Ishikawa (cell line): ENCODE results near the gene CD3E.

ENCODE experiments used
- EGR1 ChIP-seq: IDR thresholded peaks from 2 replicates; pipeline ENCODE4 v1.6.1; 2012
- EP300 ChIP-seq: IDR thresholded peaks from 2 replicates; pipeline ENCODE4 v1.6.1; 2012; ENCODE audit warnings: borderline replicate concordance
- RAD21 ChIP-seq: IDR thresholded peaks from 2 replicates; pipeline ENCODE4 v1.6.1; 2012; ENCODE audit warnings: low read depth
- TAF1 ChIP-seq: IDR thresholded peaks from 2 replicates; pipeline ENCODE4 v1.6.1; 2012; ENCODE audit warnings: low read depth, mild to moderate bottlenecking
- TCF12 ChIP-seq: IDR thresholded peaks from 2 replicates; pipeline ENCODE4 v1.6.1; 2012; ENCODE audit warnings: low read depth
- TEAD4 ChIP-seq: IDR thresholded peaks from 2 replicates; pipeline ENCODE4 v1.6.1; 2012
- TF ChIP-seq, protein P1 (sequence below): IDR thresholded peaks from 2 replicates; pipeline ENCODE4 v1.6.1; 2012; ENCODE audit warnings: low read depth, mild to moderate bottlenecking

DNA sequence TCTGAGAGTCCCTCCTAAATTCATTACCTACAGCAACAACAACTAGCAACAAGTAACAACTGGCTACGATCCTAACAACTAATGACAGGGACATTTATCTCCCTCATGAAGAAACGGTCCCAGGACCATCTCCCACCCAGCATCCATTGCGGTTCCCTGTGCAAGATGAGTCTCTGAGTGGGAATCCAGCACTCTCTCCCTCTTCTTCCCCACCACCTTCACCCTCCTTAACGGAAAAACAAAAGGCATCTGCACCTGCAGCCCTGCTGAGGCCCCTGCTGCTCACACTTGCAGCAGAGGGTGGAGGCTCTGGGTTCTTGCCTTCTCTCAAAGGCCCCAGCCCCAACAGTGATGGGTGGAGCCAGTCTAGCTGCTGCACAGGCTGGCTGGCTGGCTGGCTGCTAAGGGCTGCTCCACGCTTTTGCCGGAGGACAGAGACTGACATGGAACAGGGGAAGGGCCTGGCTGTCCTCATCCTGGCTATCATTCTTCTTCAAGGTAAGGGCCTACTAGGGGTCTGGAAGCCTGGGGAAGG lies 39.5 kb downstream of the CD3E start, which contains the start of gene CD3G:
- TF ChIP-seq RAD21 = no peak
- TF ChIP-seq TAF1 = no peak
- no peak for TF ChIP-seq EP300
- TF ChIP-seq, protein P1, sequence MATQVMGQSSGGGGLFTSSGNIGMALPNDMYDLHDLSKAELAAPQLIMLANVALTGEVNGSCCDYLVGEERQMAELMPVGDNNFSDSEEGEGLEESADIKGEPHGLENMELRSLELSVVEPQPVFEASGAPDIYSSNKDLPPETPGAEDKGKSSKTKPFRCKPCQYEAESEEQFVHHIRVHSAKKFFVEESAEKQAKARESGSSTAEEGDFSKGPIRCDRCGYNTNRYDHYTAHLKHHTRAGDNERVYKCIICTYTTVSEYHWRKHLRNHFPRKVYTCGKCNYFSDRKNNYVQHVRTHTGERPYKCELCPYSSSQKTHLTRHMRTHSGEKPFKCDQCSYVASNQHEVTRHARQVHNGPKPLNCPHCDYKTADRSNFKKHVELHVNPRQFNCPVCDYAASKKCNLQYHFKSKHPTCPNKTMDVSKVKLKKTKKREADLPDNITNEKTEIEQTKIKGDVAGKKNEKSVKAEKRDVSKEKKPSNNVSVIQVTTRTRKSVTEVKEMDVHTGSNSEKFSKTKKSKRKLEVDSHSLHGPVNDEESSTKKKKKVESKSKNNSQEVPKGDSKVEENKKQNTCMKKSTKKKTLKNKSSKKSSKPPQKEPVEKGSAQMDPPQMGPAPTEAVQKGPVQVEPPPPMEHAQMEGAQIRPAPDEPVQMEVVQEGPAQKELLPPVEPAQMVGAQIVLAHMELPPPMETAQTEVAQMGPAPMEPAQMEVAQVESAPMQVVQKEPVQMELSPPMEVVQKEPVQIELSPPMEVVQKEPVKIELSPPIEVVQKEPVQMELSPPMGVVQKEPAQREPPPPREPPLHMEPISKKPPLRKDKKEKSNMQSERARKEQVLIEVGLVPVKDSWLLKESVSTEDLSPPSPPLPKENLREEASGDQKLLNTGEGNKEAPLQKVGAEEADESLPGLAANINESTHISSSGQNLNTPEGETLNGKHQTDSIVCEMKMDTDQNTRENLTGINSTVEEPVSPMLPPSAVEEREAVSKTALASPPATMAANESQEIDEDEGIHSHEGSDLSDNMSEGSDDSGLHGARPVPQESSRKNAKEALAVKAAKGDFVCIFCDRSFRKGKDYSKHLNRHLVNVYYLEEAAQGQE = no peak
- TF ChIP-seq TCF12 = no peak
- no peak for TF ChIP-seq TEAD4
- TF ChIP-seq EGR1 = no peak
